ENCODE measurements around the gene LARGE2. TPM values are rescaled to one million over a fixed set of nuclear protein-coding genes. Genes with fewer than 3 reads are reported as not detected.

LARGE2 gene
- total RNA-seq, 1 donor from 2014 or later: 59.7 TPM

DNA sequence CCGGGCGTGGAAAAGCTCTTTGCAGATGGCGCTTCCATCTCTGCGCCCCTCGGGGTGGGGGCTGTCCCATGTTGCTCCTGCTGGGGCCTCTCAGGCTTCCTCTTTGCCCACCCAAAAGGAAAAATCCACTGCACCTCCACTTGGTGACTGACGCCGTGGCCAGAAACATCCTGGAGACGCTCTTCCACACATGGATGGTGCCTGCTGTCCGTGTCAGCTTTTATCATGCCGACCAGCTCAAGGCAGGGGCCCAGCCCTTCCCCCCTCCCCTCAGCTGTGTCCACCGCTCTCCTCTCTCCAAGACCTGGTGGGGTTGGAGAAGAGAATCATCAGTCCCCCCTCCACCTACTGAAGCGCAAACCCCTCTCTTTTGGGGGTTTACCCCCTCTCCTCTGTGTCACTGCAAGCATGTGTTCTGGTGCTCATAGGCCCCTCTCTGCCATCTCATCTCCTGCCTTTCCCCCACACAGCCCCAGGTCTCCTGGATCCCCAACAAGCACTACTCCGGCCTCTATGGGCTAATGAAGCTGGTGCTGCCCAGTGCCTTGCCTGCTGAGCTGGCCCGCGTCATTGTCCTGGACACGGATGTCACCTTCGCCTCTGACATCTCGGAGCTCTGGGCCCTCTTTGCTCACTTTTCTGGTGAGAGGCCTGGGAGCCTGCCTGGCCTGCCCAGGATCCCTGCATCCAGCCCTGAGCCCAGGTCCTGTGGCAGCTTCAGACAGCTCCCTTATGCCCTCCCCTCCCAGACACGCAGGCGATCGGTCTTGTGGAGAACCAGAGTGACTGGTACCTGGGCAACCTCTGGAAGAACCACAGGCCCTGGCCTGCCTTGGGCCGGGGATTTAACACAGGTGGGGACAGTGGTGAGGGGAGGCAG is 1.8 kb downstream of the LARGE2 start:
- peak; percentile 18 for DNase-seq
- intact Hi-C loops (cut with micrococcal nuclease): no loop called here
- H3K4me3 Mint-ChIP-seq: peak overlapping the region; percentile 84
- peaks cover 45% of the 10 kb centered on the region for H3K36me3 Mint-ChIP-seq (ENCODE audit: low read depth)
- ChIA-PET CTCF (interaction anchor here (1.3 to 2.8 kb wide), 4 partner anchors 8 to 153 kb away, joined by 4 to 17 read pairs (median 8); no protein-coding TSS in a partner anchor), POLR2A (interaction anchor here (1.2 to 6.1 kb wide), 6 partner anchors 9 to 895 kb away, joined by 3 to 79 read pairs (median 9); no protein-coding TSS in a partner anchor)
- peaks cover 81% of the 10 kb centered on the region for H3K4me1 Mint-ChIP-seq
- H3K27me3 Mint-ChIP-seq: no peaks in the 10 kb centered on the region
- ATAC-seq (ENCODE audit: low read depth): peak; percentile 5
- TF ChIP-seq CTCF (IDR thresholded peaks at IDR 0.05): no peak
- peak overlapping the region; percentile 93 for H3K27ac Mint-ChIP-seq
- H3K9me3 Mint-ChIP-seq: no peaks in the 10 kb centered on the region

- TF ChIP-seq CTCF (IDR thresholded peaks at IDR 0.05): no peak
- H3K27ac Mint-ChIP-seq: peak overlapping the region; percentile 93
- peak overlapping the region; percentile 84 for H3K4me3 Mint-ChIP-seq
- no peak for ATAC-seq (ENCODE audit: low read depth)
- peaks cover 45% of the 10 kb centered on the region for H3K36me3 Mint-ChIP-seq (ENCODE audit: low read depth)
- intact Hi-C loops (cut with micrococcal nuclease): no loop called here
- peak; percentile 14 for DNase-seq
- H3K9me3 Mint-ChIP-seq: no peaks in the 10 kb centered on the region
- ChIA-PET CTCF (interaction anchor here (2.3 to 2.8 kb wide), 2 partner anchors 10 to 40 kb away, joined by 12 to 17 read pairs; no protein-coding TSS in a partner anchor), POLR2A (interaction anchor here (6.1 kb wide), 1 partner anchor 13 kb away, joined by 79 read pairs; no protein-coding TSS in a partner anchor)
- H3K4me1 Mint-ChIP-seq: peaks cover 81% of the 10 kb centered on the region
- H3K27me3 Mint-ChIP-seq: no peaks in the 10 kb centered on the region
Measured at GRCh38 chr11:45924927-45925326, 2.5 kb downstream of the LARGE2 start.

GRCh38 chr11:45925550-45925949 is 3.1 kb downstream of the LARGE2 start:
- H3K4me3 Mint-ChIP-seq: no peak overlapping the region
- no peaks in the 10 kb centered on the region for H3K9me3 Mint-ChIP-seq
- TF ChIP-seq CTCF (IDR thresholded peaks at IDR 0.05): no peak
- no peaks in the 10 kb centered on the region for H3K27me3 Mint-ChIP-seq
- peaks cover 50% of the 10 kb centered on the region for H3K36me3 Mint-ChIP-seq (ENCODE audit: low read depth)
- CTCF ChIA-PET: interaction anchor here (2.8 kb wide), 1 partner anchor 10 kb away, joined by 12 read pairs; no protein-coding TSS in a partner anchor
- POLR2A ChIA-PET: interaction anchor here (0.9 to 6.1 kb wide), 3 partner anchors 8 to 20 kb away, joined by 3 to 79 read pairs (median 6); partner anchors contain the start of gene PEX16
- peak overlapping the region; percentile 93 for H3K27ac Mint-ChIP-seq
- peaks cover 81% of the 10 kb centered on the region for H3K4me1 Mint-ChIP-seq
- DNase-seq: no peak
- ATAC-seq (ENCODE audit: low read depth): no peak
- intact Hi-C loops (cut with micrococcal nuclease): no loop called here

DNA sequence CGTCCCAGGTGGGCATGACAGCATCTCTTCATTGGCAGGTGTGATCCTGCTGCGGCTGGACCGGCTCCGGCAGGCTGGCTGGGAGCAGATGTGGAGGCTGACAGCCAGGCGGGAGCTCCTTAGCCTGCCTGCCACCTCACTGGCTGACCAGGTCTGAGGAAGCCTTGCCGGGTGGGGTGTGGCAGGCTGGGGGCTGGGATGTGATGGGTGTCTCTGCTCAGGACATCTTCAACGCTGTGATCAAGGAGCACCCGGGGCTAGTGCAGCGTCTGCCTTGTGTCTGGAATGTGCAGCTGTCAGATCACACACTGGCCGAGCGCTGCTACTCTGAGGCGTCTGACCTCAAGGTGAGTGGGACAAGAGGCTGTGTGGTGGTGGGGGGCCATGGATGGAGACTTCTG is 3.5 kb downstream of the LARGE2 start:
- ChIA-PET POLR2A (interaction anchor here (0.6 to 6.1 kb wide), 4 partner anchors 8 to 21 kb away, joined by 3 to 79 read pairs (median 4); partner anchors contain the start of gene PEX16), CTCF (no interaction called here)
- H3K9me3 Mint-ChIP-seq: no peaks in the 10 kb centered on the region
- no peak overlapping the region for H3K4me3 Mint-ChIP-seq
- TF ChIP-seq CTCF (IDR thresholded peaks at IDR 0.05): no peak
- H3K27ac Mint-ChIP-seq: peak overlapping the region; percentile 82
- intact Hi-C loops (cut with micrococcal nuclease): no loop called here
- ATAC-seq (ENCODE audit: low read depth) (no peak), DNase-seq (no peak)
- H3K36me3 Mint-ChIP-seq (ENCODE audit: low read depth): peaks cover 50% of the 10 kb centered on the region
- H3K27me3 Mint-ChIP-seq: no peaks in the 10 kb centered on the region
- peaks cover 81% of the 10 kb centered on the region for H3K4me1 Mint-ChIP-seq

Data from activated B cell treated with CpG ODN at 0.5 μM for 24 hours (primary cell).